ENCODE data around the gene ATXN3L. TPM values are rescaled to one million over a fixed set of nuclear protein-coding genes. Genes with fewer than 3 reads are reported as not detected.

Gene ATXN3L
- total RNA-seq, 1 experiment from 2014 or later = not detected

DNA sequence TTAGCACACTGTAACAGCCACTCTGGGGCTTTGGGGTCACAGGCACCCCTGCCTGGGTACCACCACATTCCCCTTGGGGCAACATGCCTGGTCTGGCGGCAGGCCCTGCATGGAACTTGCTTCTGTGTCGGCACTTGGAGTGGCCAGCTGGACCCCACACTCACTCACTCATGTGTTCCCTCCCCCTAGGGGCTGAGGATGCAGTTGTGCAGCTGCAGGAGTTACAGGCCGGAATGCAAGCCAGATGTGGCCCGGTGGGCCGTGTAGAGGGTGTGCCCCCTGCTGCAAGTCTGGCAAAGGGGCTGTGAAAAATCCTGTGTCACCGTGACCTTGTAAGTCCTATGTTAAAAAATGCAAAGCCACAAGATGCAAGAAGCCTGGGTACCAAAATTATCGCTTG lies 34.2 kb downstream of the ATXN3L start:
- ChIA-PET POLR2A (no interaction called here), CTCF (no interaction called here)
- no TSS peak for BruUV-seq (replicated peaks)
- peaks cover 15% of the 10 kb centered on the region for H3K27me3 Mint-ChIP-seq (ENCODE audit: insufficient read depth, unreplicated experiment)
- TF ChIP-seq, protein P1, sequence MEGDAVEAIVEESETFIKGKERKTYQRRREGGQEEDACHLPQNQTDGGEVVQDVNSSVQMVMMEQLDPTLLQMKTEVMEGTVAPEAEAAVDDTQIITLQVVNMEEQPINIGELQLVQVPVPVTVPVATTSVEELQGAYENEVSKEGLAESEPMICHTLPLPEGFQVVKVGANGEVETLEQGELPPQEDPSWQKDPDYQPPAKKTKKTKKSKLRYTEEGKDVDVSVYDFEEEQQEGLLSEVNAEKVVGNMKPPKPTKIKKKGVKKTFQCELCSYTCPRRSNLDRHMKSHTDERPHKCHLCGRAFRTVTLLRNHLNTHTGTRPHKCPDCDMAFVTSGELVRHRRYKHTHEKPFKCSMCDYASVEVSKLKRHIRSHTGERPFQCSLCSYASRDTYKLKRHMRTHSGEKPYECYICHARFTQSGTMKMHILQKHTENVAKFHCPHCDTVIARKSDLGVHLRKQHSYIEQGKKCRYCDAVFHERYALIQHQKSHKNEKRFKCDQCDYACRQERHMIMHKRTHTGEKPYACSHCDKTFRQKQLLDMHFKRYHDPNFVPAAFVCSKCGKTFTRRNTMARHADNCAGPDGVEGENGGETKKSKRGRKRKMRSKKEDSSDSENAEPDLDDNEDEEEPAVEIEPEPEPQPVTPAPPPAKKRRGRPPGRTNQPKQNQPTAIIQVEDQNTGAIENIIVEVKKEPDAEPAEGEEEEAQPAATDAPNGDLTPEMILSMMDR (IDR thresholded peaks at IDR 0.05; ENCODE audit: unreplicated experiment) = no peak
- H3K4me1 Mint-ChIP-seq (ENCODE audit: insufficient read depth, unreplicated experiment) = peaks cover 25% of the 10 kb centered on the region
- H3K4me3 Mint-ChIP-seq (ENCODE audit: unreplicated experiment) = no peak overlapping the region
- H3K27ac Mint-ChIP-seq (ENCODE audit: low read depth, unreplicated experiment) = no peak overlapping the region
- H3K36me3 Mint-ChIP-seq (ENCODE audit: insufficient read depth, unreplicated experiment) = no peaks in the 10 kb centered on the region
- no peak for DNase-seq (ENCODE audit: unreplicated experiment)
- H3K9me3 Mint-ChIP-seq (ENCODE audit: unreplicated experiment) = no peaks in the 10 kb centered on the region
- intact Hi-C loops (cut with micrococcal nuclease) = no loop called here

DNA sequence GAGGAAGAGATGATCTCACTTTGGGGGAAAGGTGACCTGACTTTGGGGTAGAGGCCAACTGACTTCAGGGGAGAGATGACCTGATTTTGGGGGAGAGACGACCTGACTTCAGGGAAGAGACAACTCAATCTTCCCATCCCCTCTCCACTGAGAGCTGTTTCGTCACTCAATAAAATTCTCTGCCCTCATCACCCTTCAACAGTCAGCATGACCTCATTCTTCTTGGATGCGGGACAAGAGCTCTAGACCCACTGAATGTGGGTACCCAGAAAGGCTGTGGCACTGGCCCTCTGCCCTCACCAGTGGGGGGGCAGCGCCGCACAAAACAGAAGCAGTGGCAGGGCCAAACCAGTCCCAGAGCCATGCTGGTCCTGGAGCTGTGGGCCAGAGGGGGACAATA lies 34.6 kb downstream of the ATXN3L start:
- POLR2A ChIA-PET = no interaction called here
- H3K36me3 Mint-ChIP-seq (ENCODE audit: insufficient read depth, unreplicated experiment) = no peaks in the 10 kb centered on the region
- H3K27me3 Mint-ChIP-seq (ENCODE audit: insufficient read depth, unreplicated experiment) = peaks cover 15% of the 10 kb centered on the region

DNA sequence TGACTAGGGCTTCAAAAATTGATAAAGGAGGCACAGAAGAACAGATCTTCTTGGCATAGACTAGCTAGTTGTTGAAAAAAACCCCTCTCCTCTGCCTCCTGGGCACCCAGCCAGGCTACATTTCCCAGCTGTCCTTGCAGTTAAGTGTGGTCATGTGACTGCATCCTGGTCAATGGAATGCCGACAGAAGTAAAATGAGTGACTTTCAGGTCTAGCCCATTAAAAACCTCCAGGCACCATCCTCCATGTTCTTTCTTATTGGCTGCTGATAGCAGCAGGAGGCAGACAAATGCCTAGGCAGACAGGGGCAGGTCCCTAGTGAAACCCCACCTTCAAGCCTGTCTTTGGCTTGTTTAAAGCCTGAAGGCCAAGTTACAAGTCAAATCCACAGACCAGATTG lies 35.3 kb downstream of the ATXN3L start:
- H3K27ac Mint-ChIP-seq (ENCODE audit: low read depth, unreplicated experiment) = peak overlapping the region; percentile 11
- peaks cover 25% of the 10 kb centered on the region for H3K4me1 Mint-ChIP-seq (ENCODE audit: insufficient read depth, unreplicated experiment)
- BruUV-seq (replicated peaks) = no TSS peak
- no peaks in the 10 kb centered on the region for H3K36me3 Mint-ChIP-seq (ENCODE audit: insufficient read depth, unreplicated experiment)
- TF ChIP-seq, protein P1 (IDR thresholded peaks at IDR 0.05; ENCODE audit: unreplicated experiment) = no peak
- peaks cover 15% of the 10 kb centered on the region for H3K27me3 Mint-ChIP-seq (ENCODE audit: insufficient read depth, unreplicated experiment)
- H3K9me3 Mint-ChIP-seq (ENCODE audit: unreplicated experiment) = no peaks in the 10 kb centered on the region
- ChIA-PET POLR2A (interaction anchor here (0.7 to 0.8 kb wide), 3 partner anchors 21 to 572 kb away, joined by 3 read pairs; no protein-coding TSS in a partner anchor), CTCF (interaction anchor here (0.9 kb wide), 1 partner anchor 9 kb away, joined by 5 read pairs; no protein-coding TSS in a partner anchor)
- intact Hi-C loops (cut with micrococcal nuclease) = loop anchor here (5.0 kb wide), 1 partner anchor 203 kb away; no protein-coding TSS in a partner anchor
- no peak for DNase-seq (ENCODE audit: unreplicated experiment)
- no peak overlapping the region for H3K4me3 Mint-ChIP-seq (ENCODE audit: unreplicated experiment)

More for the DNA sequence above, 34.6 kb downstream of the ATXN3L start:
- intact Hi-C loops (cut with micrococcal nuclease) = no loop called here
- no peak for DNase-seq (ENCODE audit: unreplicated experiment)
- Mint-ChIP-seq H3K27ac (ENCODE audit: low read depth, unreplicated experiment) (no peak overlapping the region), H3K4me1 (ENCODE audit: insufficient read depth, unreplicated experiment) (peaks cover 25% of the 10 kb centered on the region), H3K9me3 (ENCODE audit: unreplicated experiment) (no peaks in the 10 kb centered on the region), H3K4me3 (ENCODE audit: unreplicated experiment) (no peak overlapping the region)
- CTCF ChIA-PET = no interaction called here
- TF ChIP-seq, protein P1 (IDR thresholded peaks at IDR 0.05; ENCODE audit: unreplicated experiment) = no peak
- no TSS peak for BruUV-seq (replicated peaks)

DNA sequence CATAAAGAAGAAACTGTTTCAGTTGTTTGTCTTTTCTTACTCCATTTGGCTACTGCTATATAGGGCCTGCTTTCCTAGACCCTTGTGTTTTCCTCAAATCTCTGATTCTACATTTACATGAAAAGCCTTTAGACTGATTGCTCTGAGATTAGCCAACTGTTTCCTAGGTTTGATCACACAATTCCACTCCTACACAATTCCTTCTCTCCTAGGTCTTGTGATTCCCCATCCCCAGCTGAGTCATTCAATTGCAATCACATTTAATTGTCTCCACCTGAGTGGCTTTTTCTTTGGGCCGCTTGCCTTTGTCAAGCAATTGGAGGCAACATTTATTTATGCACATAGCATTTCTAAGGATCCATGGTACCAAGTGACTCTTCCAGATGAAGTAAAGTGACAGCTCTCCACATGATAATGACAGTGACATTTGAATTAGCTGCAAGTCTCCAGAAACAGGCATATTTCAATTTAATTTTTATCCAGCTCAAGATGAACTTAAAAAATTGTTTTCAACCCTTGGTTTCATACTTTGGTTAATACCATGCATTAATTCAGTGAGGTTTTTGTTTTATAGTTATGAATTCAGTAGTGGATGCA lies 35.8 kb downstream of the ATXN3L start:
- Mint-ChIP-seq H3K27ac (ENCODE audit: low read depth, unreplicated experiment) (peak overlapping the region; percentile 11), H3K4me1 (ENCODE audit: insufficient read depth, unreplicated experiment) (peaks cover 25% of the 10 kb centered on the region)
- DNase-seq (ENCODE audit: unreplicated experiment) = peak; percentile 69

More for the DNA sequence above, 35.8 kb downstream of the ATXN3L start:
- intact Hi-C loops (cut with micrococcal nuclease) = loop anchor here (5.0 kb wide), 1 partner anchor 203 kb away; no protein-coding TSS in a partner anchor
- H3K9me3 Mint-ChIP-seq (ENCODE audit: unreplicated experiment) = no peaks in the 10 kb centered on the region
- H3K36me3 Mint-ChIP-seq (ENCODE audit: insufficient read depth, unreplicated experiment) = no peaks in the 10 kb centered on the region
- POLR2A ChIA-PET = interaction anchor here (0.6 to 1.1 kb wide), 6 partner anchors 15 to 840 kb away, joined by 3 to 4 read pairs (median 3); no protein-coding TSS in a partner anchor
- H3K27me3 Mint-ChIP-seq (ENCODE audit: insufficient read depth, unreplicated experiment) = peaks cover 15% of the 10 kb centered on the region
- TF ChIP-seq, protein P1 (IDR thresholded peaks at IDR 0.05; ENCODE audit: unreplicated experiment) = no peak
- CTCF ChIA-PET = interaction anchor here (0.9 to 1.1 kb wide), 2 partner anchors 8 to 30 kb away, joined by 5 to 6 read pairs; no protein-coding TSS in a partner anchor
- no peak overlapping the region for H3K4me3 Mint-ChIP-seq (ENCODE audit: unreplicated experiment)
- no TSS peak for BruUV-seq (replicated peaks)
